LNCaP clone FGC (cell line): ENCODE results near the gene PDCD1.

Experiments used
- DNase-seq: peaks from one replicate; pipeline ENCODE4 v3.0.0-alpha.2; 2011; ENCODE audit warnings: low read depth
- H3K4me3 ChIP-seq: 2 replicates; pipeline ENCODE4 v1.5.1; 2011; ENCODE audit warnings: mild to moderate bottlenecking, low read depth, low read length, control low read depth
- TF ChIP-seq, protein P1 (sequence below): IDR thresholded peaks from 2 replicates; pipeline ENCODE4 v1.5.1; 2012; ENCODE audit warnings: mild to moderate bottlenecking; ENCODE audit not compliant: control insufficient read depth, insufficient read depth; ENCODE audit errors: extremely low read depth

PDCD1 gene

DNA sequence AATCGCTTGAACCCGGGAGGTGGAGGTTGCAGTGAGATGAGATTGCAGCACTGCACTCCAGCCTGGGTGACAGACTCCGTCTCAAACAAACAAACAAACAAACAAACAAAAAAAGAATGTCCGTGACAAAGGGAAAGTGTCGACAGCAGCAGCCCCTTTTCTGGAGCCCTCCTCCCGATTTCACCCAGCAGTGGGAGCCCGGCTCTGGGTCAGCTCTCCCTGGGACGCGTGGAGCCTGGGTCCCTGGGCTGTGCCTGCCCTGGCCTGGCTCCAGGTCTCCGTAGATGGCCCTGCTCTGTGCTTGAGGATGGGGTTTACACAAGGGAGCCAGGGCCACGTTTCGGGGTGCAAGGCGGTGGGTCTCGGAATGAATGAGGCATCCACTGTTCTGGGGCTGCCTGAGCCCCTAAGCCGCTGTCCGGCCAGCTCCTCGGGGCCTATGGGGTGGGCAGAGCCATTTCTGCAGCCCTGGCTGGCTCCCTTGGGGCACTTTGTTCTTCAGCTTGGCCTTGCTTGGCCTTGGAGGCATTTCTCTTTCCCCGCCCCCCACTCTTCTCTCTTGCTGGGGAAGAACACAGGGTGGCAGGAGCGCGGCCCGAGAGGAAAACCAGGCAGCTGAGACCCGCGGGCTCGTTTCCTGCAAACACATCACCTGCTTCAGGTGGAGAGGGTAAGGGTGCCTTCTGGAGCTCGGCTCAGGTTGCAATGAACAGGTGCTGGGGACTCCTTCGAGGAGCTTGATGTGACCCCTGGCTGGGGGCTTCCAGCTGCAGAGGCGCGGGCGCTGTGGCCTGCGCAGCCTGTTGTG lies 40.0 kb upstream of the PDCD1 start:
- no peak overlapping the region for H3K4me3 ChIP-seq

DNA sequence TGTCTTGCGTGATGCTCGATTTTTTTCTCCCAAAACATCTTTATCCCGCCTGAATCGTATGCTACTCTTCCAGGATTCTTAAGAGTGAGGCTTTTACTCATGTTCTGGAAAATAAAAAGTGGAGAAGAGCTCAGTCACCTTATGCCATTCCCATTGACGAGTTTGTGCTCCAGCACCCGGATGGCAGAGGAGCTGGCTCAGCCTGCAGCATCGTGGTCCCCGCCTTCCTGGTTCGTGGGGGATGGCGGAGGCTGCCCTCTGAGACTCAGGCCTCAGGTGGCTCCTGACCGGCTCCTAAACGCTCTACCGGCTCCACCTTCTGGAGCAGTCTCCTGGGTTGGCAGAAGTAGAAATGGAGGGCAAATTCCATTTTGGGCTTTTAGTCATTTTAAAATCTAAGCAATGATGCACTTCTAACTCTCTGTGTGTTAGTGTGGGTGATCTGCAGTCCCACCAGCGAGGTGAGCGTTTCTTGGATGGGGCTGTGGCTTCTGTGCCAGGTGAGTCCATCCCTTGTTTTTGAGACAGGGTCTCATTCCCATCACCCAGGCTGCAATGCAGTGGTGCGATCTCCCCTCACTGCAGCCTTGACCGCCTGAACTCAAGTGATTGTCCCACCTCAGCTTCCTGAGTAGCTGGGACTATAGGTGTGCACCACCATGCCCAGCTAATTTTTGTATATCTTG lies 38.7 kb upstream of the PDCD1 start:
- no peak for DNase-seq
- TF ChIP-seq, protein P1, sequence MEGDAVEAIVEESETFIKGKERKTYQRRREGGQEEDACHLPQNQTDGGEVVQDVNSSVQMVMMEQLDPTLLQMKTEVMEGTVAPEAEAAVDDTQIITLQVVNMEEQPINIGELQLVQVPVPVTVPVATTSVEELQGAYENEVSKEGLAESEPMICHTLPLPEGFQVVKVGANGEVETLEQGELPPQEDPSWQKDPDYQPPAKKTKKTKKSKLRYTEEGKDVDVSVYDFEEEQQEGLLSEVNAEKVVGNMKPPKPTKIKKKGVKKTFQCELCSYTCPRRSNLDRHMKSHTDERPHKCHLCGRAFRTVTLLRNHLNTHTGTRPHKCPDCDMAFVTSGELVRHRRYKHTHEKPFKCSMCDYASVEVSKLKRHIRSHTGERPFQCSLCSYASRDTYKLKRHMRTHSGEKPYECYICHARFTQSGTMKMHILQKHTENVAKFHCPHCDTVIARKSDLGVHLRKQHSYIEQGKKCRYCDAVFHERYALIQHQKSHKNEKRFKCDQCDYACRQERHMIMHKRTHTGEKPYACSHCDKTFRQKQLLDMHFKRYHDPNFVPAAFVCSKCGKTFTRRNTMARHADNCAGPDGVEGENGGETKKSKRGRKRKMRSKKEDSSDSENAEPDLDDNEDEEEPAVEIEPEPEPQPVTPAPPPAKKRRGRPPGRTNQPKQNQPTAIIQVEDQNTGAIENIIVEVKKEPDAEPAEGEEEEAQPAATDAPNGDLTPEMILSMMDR, result no peak
- no peak overlapping the region for H3K4me3 ChIP-seq

More for the DNA sequence above, 40.0 kb upstream of the PDCD1 start:
- no peak for DNase-seq
- TF ChIP-seq, protein P1, result no peak

DNA sequence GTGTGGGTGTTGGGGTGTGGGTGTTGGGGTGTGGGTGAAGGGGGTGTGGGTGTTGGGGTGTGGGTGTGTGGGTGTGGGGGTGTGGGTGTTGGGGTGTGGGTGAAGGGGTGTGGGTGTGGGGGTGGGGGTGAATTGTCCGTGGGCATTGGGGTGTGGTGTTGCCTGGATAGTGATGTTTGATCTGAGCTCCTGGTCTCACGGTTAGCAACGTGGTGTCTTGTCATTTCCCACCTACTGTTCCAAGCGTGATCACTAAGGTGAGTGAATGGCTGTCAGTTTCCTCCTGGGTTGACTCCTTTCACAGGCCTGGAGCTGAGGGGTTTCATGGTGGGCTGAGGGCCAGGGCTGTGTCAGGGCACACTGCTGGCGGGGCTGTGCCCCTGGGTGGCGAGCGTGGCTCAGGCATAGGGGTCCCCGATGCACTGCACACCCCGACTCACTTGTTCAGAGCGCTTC lies 38.1 kb upstream of the PDCD1 start:
- H3K4me3 ChIP-seq, result no peak overlapping the region
- TF ChIP-seq, protein P1, result no peak
- DNase-seq, result no peak

DNA sequence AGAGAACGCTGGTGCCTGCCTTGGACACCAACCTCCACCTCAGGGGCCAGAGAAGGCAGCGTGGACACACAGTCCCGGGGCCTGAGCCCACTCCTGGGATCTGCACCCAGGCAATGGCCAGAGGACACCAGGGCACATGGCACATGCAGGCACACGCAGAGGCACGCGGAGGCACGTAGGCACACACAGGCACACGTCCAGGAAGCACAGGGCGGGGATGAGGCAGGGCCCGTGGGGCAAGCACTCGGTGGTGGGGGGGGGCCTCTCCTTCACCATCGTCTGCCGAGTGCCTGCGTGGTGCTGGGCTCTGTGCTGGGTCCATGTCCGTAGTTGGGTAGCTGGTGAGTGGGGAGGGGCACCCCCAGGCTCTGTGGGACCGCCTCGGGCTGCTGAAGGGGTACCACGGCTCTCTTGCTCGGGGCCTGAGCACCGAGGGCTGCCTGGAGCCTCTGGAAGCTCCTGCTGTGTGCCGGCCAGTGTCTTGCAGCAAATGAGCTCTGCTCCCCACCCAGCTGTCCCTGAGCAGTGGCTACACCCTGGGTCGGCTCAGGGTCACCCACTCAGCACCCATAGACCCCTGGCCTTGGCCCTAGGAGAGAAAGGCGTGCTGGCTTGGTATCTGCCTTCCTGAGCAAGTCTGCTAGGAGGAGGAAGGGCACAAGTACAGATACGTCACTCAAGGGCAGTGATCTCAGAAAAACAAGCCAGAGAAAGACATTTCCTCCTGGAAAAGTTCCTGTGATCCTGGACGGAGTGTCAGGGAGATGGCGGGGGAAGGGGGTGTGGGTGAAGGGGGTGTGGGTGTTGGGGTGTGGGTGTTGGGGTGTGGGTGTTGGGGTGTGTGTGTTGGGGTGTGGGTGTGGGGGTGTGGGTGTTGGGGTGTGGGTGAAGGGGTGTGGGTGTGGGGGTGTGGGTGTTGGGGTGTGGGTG lies 37.3 kb upstream of the PDCD1 start:
- peak; percentile 62 for DNase-seq
- H3K4me3 ChIP-seq, result no peak overlapping the region
- TF ChIP-seq, protein P1, result no peak

DNA sequence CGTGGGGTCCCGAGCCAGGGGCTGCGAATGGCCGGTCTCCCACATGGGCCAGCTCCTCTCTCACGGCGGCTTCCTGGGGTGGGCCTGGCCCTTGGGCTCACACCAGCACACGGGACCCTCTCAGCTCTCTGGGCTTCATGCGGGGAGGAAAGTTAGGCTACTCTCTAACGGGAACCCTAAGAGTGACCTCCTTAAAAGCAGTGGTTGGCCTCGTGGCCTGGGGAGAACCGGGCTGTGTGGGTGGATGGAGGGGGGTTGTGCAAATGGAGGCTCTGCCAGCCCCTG lies 36.7 kb upstream of the PDCD1 start:
- TF ChIP-seq, protein P1, result no peak
- no peak for DNase-seq
- H3K4me3 ChIP-seq, result no peak overlapping the region

DNA sequence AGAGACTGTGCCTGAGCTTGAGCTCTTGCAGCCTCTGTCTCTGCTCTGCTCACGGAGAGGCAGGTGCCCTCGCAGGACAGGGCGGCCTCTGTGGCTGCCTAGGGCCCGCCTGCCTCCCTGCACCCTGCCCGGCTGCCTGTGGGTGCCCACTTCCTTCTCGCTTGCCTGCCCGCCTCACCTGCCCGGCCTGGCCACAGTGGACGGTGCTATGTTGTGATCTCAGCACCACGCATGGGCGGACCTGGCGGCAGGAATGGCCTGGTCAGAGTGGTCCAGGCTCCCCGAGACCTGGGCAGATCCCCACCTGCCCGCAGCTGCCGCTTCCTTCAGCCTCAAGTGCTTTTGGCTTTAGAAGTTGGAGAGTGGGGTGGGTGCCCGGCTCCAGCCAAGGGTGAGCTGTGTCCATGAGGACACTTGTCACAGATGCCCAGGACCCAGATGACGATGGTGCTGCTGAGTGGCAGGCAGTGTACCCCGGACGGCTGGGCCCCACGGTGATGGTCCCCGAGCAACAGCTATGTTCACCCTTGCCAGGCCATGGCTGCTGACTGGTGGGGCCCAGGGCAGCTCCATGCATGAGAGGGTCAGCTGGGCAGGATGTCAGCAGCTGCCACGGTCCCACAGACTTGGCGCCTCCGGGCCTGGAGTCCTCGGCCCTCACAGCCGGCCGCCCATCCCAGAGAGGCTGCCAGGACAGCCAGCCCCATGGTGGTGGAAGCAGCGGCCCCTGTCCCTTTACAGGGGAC lies 36.2 kb upstream of the PDCD1 start:
- no peak for DNase-seq

More for the DNA sequence above, 36.2 kb upstream of the PDCD1 start:
- no peak overlapping the region for H3K4me3 ChIP-seq
- TF ChIP-seq, protein P1, result no peak
